ENCODE measurements around the gene MSANTD7.
"Not testable (repeated sequence)": the region's sequence is repeated elsewhere in the genome, so short reads cannot be mapped to it uniquely, and the experiment has no call there.

MSANTD7 gene

GRCh38 chr10:14838582-14839304 lies 637 bp downstream of the MSANTD7 start:
- DNase-seq = no peak

- no peak for DNase-seq
Observed at GRCh38 chr10:14839305-14839695, 1.2 kb downstream of the MSANTD7 start.

GRCh38 chr10:14840178-14840577 lies 2.1 kb downstream of the MSANTD7 start:
- no peak for DNase-seq

- DNase-seq = no peak
Observed at GRCh38 chr10:14843327-14843988, 5.4 kb downstream of the MSANTD7 start.

GRCh38 chr10:14844948-14845347 lies 6.8 kb downstream of the MSANTD7 start:
- no peak for DNase-seq

- no peak for DNase-seq
Observed at GRCh38 chr10:14852236-14852635, 14.1 kb downstream of the MSANTD7 start.

- no peak for DNase-seq
Observed at GRCh38 chr10:14855453-14855852, 17.3 kb downstream of the MSANTD7 start.

- no peak for DNase-seq
Observed at GRCh38 chr10:14858338-14858960, 20.3 kb downstream of the MSANTD7 start.

GRCh38 chr10:14859043-14859442 lies 20.9 kb downstream of the MSANTD7 start:
- no peak for DNase-seq

- no peak for DNase-seq
Observed at GRCh38 chr10:14859775-14860174, 21.7 kb downstream of the MSANTD7 start.

GRCh38 chr10:14860791-14861190 lies 22.7 kb downstream of the MSANTD7 start:
- DNase-seq = no peak

- not testable (repeated sequence) for DNase-seq
Observed at GRCh38 chr10:14864466-14864865, 26.4 kb downstream of the MSANTD7 start.

- not testable (repeated sequence) for DNase-seq
Observed at GRCh38 chr10:14864871-14865270, 26.8 kb downstream of the MSANTD7 start.

GRCh38 chr10:14873090-14873760 lies 35.1 kb downstream of the MSANTD7 start:
- DNase-seq = no peak

- DNase-seq = no peak
Observed at GRCh38 chr10:14875941-14876340, 37.8 kb downstream of the MSANTD7 start.

GRCh38 chr10:14876764-14877163 lies 38.7 kb downstream of the MSANTD7 start:
- no peak for DNase-seq

- DNase-seq = peak; percentile 82
Observed at GRCh38 chr10:14878266-14879123, 40.4 kb downstream of the MSANTD7 start, which contains the start of gene SUV39H2. Gene SUV39H2 (plus strand): TSS chr10:14878866. CDS start chr10:14878889, 23 bp downstream.

- DNase-seq = peak; percentile 13
Observed at GRCh38 chr10:14879124-14879927, 41.2 kb downstream of the MSANTD7 start.

GRCh38 chr10:14879928-14880193 lies 41.8 kb downstream of the MSANTD7 start:
- DNase-seq = no peak

GRCh38 chr10:14880229-14880628 lies 42.1 kb downstream of the MSANTD7 start:
- DNase-seq = no peak

- DNase-seq = no peak
Observed at GRCh38 chr10:14884082-14884481, 46.0 kb downstream of the MSANTD7 start.
